Endodermal cell (in vitro differentiated cells): ENCODE data around the gene PNCK. TPM values are rescaled to one million over a fixed set of nuclear protein-coding genes. Genes with fewer than 3 reads are reported as not detected.

Experiments used
- DNase-seq: peaks from one replicate; pipeline ENCODE4 v3.0.0-alpha.2; 2017
- H3K27ac ChIP-seq: 2 replicates; pipeline ENCODE4 v1.5.1; 2013; ENCODE audit warnings: mild to moderate bottlenecking, low read depth, low read length, moderate library complexity
- H3K27me3 ChIP-seq: 2 replicates; pipeline ENCODE4 v1.6.1; 2013; ENCODE audit warnings: mild to moderate bottlenecking, low read length, moderate library complexity; ENCODE audit not compliant: insufficient read depth, control insufficient read depth, poor library complexity, severe bottlenecking
- H3K36me3 ChIP-seq: 2 replicates; pipeline ENCODE4 v1.7.0; 2013; ENCODE audit warnings: mild to moderate bottlenecking, low read length, moderate library complexity; ENCODE audit not compliant: control insufficient read depth, insufficient read depth
- H3K4me1 ChIP-seq: one replicate; pipeline ENCODE4 v1.7.0; 2013; ENCODE audit warnings: low read length; ENCODE audit not compliant: control insufficient read depth, insufficient read depth
- H3K4me3 ChIP-seq: 2 replicates; pipeline ENCODE4 v1.5.1; 2013; ENCODE audit warnings: mild to moderate bottlenecking, low read length, moderate library complexity
- H3K9ac ChIP-seq: 2 replicates; pipeline ENCODE4 v1.6.1; 2013; ENCODE audit warnings: mild to moderate bottlenecking, low read length, moderate library complexity; ENCODE audit not compliant: poor library complexity, severe bottlenecking; ENCODE audit errors: extremely low read depth
- H3K9me3 ChIP-seq: 2 replicates; pipeline ENCODE4 v1.6.1; 2013; ENCODE audit warnings: mild to moderate bottlenecking, low read length, moderate library complexity; ENCODE audit not compliant: control insufficient read depth
- H3K27ac Mint-ChIP-seq: 2 replicates; pipeline ENCODE4 v1.8.0; 2020; ENCODE audit warnings: mixed read lengths
- H3K27me3 Mint-ChIP-seq: 2 replicates; pipeline ENCODE4 v1.8.0; 2021; ENCODE audit warnings: mild to moderate bottlenecking, mixed read lengths; ENCODE audit not compliant: insufficient read depth
- H3K36me3 Mint-ChIP-seq: 2 replicates; pipeline ENCODE4 v1.8.0; 2020; ENCODE audit warnings: low read depth, mixed read lengths
- H3K4me1 Mint-ChIP-seq: 2 replicates; pipeline ENCODE4 v1.8.0; 2020; ENCODE audit warnings: mixed read lengths
- H3K4me3 Mint-ChIP-seq: 2 replicates; pipeline ENCODE4 v1.8.0; 2020; ENCODE audit warnings: mild to moderate bottlenecking, moderate library complexity, mixed read lengths
- H3K9me3 Mint-ChIP-seq: 2 replicates; pipeline ENCODE4 v1.8.0; 2020; ENCODE audit warnings: mild to moderate bottlenecking, mixed read lengths
- CTCF ChIP-seq: fragments of 200-600 bp; sonication (generic); conservative IDR thresholded peaks from 2 replicates; pipeline ENCODE4 v1.5.0; 2021; ENCODE audit warnings: antibody characterized with exemption, mild to moderate bottlenecking
- WGBS, 2 experiments: methylation state at CpG; one replicate each; pipeline versions ENCODE4 v1.1.5 to v1.1.7; 2013; ENCODE audit warnings: missing lambda C conversion rate in 2 of 2, mixed read lengths in 1 of 2; ENCODE audit not compliant: insufficient coverage in 1 of 2, insufficient read length in 1 of 2; 5-methylcytosine and 5-hydroxymethylcytosine counted together
- total RNA-seq, 2 donors: library from RNA; stranded (reverse); fragmentation: NEBNext Ultra II Directional in 1 of 2; extraction: Animal tissue kit (Norgen Biotek cat#: 25700) in 1 of 2; gene quantifications; 2 replicates in 1 of 2; 3 replicates in 1 of 2; pipeline ENCODE4 v1.2.1, GENCODE V29; 2021

Gene PNCK
- total RNA-seq, 2 donors from 2014 or later, result 2.8 to 12.9 TPM

GRCh38 chrX:153670748-153671588 is 2.6 kb downstream of the PNCK start:
- H3K27me3 ChIP-seq, result no peaks in the 10 kb centered on the region
- H3K9me3 ChIP-seq, result no peaks in the 10 kb centered on the region
- no peaks in the 10 kb centered on the region for H3K4me1 ChIP-seq
- no peaks in the 10 kb centered on the region for H3K36me3 ChIP-seq
- H3K4me3 ChIP-seq, result no peak overlapping the region
- peaks cover 5% of the 10 kb centered on the region for H3K4me1 Mint-ChIP-seq
- peaks cover 69% of the 10 kb centered on the region for H3K9me3 Mint-ChIP-seq
- TF ChIP-seq CTCF, result no peak
- H3K9ac ChIP-seq, result no peak overlapping the region
- WGBS, 2 experiments, result 93 to 100% methylated on average over 8 to 23 of the region's 23 CpGs
- H3K27me3 Mint-ChIP-seq, result peaks cover 41% of the 10 kb centered on the region
- no peaks in the 10 kb centered on the region for H3K36me3 Mint-ChIP-seq
- no peak overlapping the region for H3K27ac Mint-ChIP-seq
- no peak overlapping the region for H3K27ac ChIP-seq
- H3K4me3 Mint-ChIP-seq, result no peak overlapping the region
- peak; percentile 22 for DNase-seq

- 89 to 100% methylated on average over 1 to 18 of the region's 23 CpGs for WGBS, 2 experiments
- Mint-ChIP-seq H3K36me3 (no peaks in the 10 kb centered on the region), H3K9me3 (peaks cover 72% of the 10 kb centered on the region), H3K27me3 (peaks cover 47% of the 10 kb centered on the region), H3K27ac (no peak overlapping the region), H3K4me1 (peaks cover 5% of the 10 kb centered on the region), H3K4me3 (no peak overlapping the region)
- TF ChIP-seq CTCF, result no peak
- DNase-seq, result peak; percentile 32
- Histone ChIP-seq H3K9me3 (no peaks in the 10 kb centered on the region), H3K4me3 (no peak overlapping the region), H3K36me3 (no peaks in the 10 kb centered on the region), H3K9ac (no peak overlapping the region), H3K4me1 (no peaks in the 10 kb centered on the region), H3K27me3 (no peaks in the 10 kb centered on the region), H3K27ac (no peak overlapping the region)
Measured at GRCh38 chrX:153669901-153670731, 3.5 kb downstream of the PNCK start.

- peak; percentile 91 for TF ChIP-seq CTCF
- H3K27ac Mint-ChIP-seq, result no peak overlapping the region
- 76% methylated on average over 15 of the region's 17 CpGs; no CpG with 5 or more reads in 1 of the 2 experiments for WGBS, 2 experiments
- H3K4me3 Mint-ChIP-seq, result no peak overlapping the region
- H3K4me1 Mint-ChIP-seq, result peaks cover 3% of the 10 kb centered on the region
- Histone ChIP-seq H3K27me3 (peaks cover 3% of the 10 kb centered on the region), H3K9ac (no peak overlapping the region), H3K36me3 (no peaks in the 10 kb centered on the region), H3K9me3 (no peaks in the 10 kb centered on the region), H3K4me3 (no peak overlapping the region), H3K4me1 (no peaks in the 10 kb centered on the region), H3K27ac (no peak overlapping the region)
- H3K36me3 Mint-ChIP-seq, result no peaks in the 10 kb centered on the region
- H3K9me3 Mint-ChIP-seq, result peaks cover 71% of the 10 kb centered on the region
- DNase-seq, result peak; percentile 77
- peaks cover 46% of the 10 kb centered on the region for H3K27me3 Mint-ChIP-seq
Measured at GRCh38 chrX:153669174-153669890, 4.3 kb downstream of the PNCK start.
